H1 (cell line): ENCODE measurements around the gene ANKMY2. TPM values are rescaled to one million over a fixed set of nuclear protein-coding genes. Genes with fewer than 3 reads are reported as not detected.

Source experiments
- CTCF ChIA-PET: fragments of 300-600 bp; sonication (Branson Sonifier 250); formaldehyde crosslinking; loops from one replicate; lab custom pipeline; 2021; ENCODE audit not compliant: partially characterized antibody; lab: Charles Lee
- POLR2A ChIA-PET: fragments of 300-600 bp; sonication (Branson Sonifier 250); formaldehyde crosslinking; loops from one replicate; lab custom pipeline; 2021; ENCODE audit warnings: inconsistent platforms; ENCODE audit not compliant: partially characterized antibody; lab: Charles Lee
- DNase-seq, 2 experiments: peaks; one replicate each; pipeline versions ENCODE4 v3.0.0 to v3.0.0-alpha.2; 2010 to 2022; ENCODE audit warnings: low spot score in 2 of 2, low read depth in 1 of 2, mixed read lengths in 1 of 2
- FAIRE-seq: peaks from 2 replicates; lab custom pipeline; 2011; peaks lifted over from hg19 to GRCh38; lab: Jason Lieb, UNC
- H2AFZ ChIP-seq: 2 replicates; pipeline ENCODE4 v1.8.1; 2012; ENCODE audit warnings: low read length, inconsistent platforms
- H2AK5ac ChIP-seq: 2 replicates; pipeline ENCODE4 v1.6.1; 2013; ENCODE audit warnings: low read depth, low read length
- H2BK120ac ChIP-seq: replicated peaks from 2 replicates; pipeline ENCODE3; 2013; ENCODE audit warnings: low read depth, low read length, inconsistent platforms
- H2BK12ac ChIP-seq: 2 replicates; pipeline ENCODE4 v1.6.1; 2013; ENCODE audit warnings: low read depth, low read length
- H2BK15ac ChIP-seq: 2 replicates; pipeline ENCODE4 v1.6.1; 2013; ENCODE audit warnings: low read length
- H2BK20ac ChIP-seq: 2 replicates; pipeline ENCODE4 v1.6.1; 2013; ENCODE audit warnings: low read length
- H2BK5ac ChIP-seq: 2 replicates; pipeline ENCODE4 v1.6.1; 2013; ENCODE audit warnings: low read depth, low read length
- H3K14ac ChIP-seq: 2 replicates; pipeline ENCODE4 v1.6.1; 2013; ENCODE audit warnings: inconsistent platforms; ENCODE audit not compliant: insufficient read length
- H3K18ac ChIP-seq: 2 replicates; pipeline ENCODE4 v1.6.1; 2013; ENCODE audit warnings: low read length; ENCODE audit errors: extremely low read depth
- H3K23ac ChIP-seq: 2 replicates; pipeline ENCODE4 v1.6.1; 2013; ENCODE audit warnings: inconsistent platforms; ENCODE audit not compliant: insufficient read length
- H3K23me2 ChIP-seq: 2 replicates; pipeline ENCODE4 v1.6.1; 2013; ENCODE audit warnings: low read depth, low read length
- H3K27ac ChIP-seq: 2 replicates; pipeline ENCODE4 v1.6.1; 2011; ENCODE audit warnings: low read depth, low read length, inconsistent platforms
- H3K27me3 ChIP-seq, 4 experiments: replicated peaks in 1 of 4; 1 replicate in 1 of 4; 2 replicates in 3 of 4; pipeline versions ENCODE4 v1.6.1 to v1.8.1; 2011 to 2013; ENCODE audit warnings: low read length in 3 of 4, mild to moderate bottlenecking in 3 of 4, inconsistent platforms in 2 of 4, mixed read lengths in 2 of 4, moderate library complexity in 1 of 4; ENCODE audit not compliant: control insufficient read depth in 3 of 4, insufficient read depth in 3 of 4; ENCODE audit errors: extremely low read depth in 1 of 4
- H3K36me3 ChIP-seq, 4 experiments: 2 replicates each; pipeline versions ENCODE4 v1.6.1 to v1.8.1; 2011 to 2013; ENCODE audit warnings: mild to moderate bottlenecking in 4 of 4, low read length in 3 of 4, moderate library complexity in 2 of 4, control low read depth in 1 of 4, inconsistent platforms in 1 of 4; ENCODE audit not compliant: insufficient read depth in 4 of 4, control insufficient read depth in 2 of 4
- H3K4ac ChIP-seq: replicated peaks from 2 replicates; pipeline ENCODE3; 2013; ENCODE audit warnings: low read length, low read depth, mixed read lengths, inconsistent platforms; ENCODE audit not compliant: insufficient read length
- H3K4me1 ChIP-seq, 4 experiments: replicated peaks in 1 of 4; 1 replicate in 1 of 4; 2 replicates in 3 of 4; pipeline versions ENCODE4 v1.6.1 to v1.8.1; 2011 to 2013; ENCODE audit warnings: low read length in 3 of 4, inconsistent platforms in 2 of 4, mixed read lengths in 1 of 4; ENCODE audit not compliant: insufficient read depth in 4 of 4, control insufficient read depth in 3 of 4
- H3K4me2 ChIP-seq, 2 experiments: 2 replicates each; pipeline versions ENCODE4 v1.6.1 to v1.8.1; 2011 to 2013; ENCODE audit warnings: low read depth in 2 of 2, low read length in 2 of 2, control low read depth in 1 of 2, inconsistent platforms in 1 of 2, mild to moderate bottlenecking in 1 of 2; ENCODE audit not compliant: insufficient read depth in 1 of 2
- H3K4me3 ChIP-seq, 4 experiments: fragments of 200-600, 300-600 bp in 1 of 4; sonication (generic), shearing (Covaris generic), sonication (Bioruptor Twin) in 1 of 4; 2 replicates each; pipeline versions ENCODE4 v1.5.1 to v1.8.1; 2011 to 2016; ENCODE audit warnings: low read length in 4 of 4, low read depth in 3 of 4, control low read depth in 2 of 4, inconsistent platforms in 2 of 4, mild to moderate bottlenecking in 2 of 4, mixed read lengths in 1 of 4, moderate library complexity in 1 of 4; ENCODE audit not compliant: insufficient read depth in 2 of 4; ENCODE audit errors: extremely low read depth in 1 of 4
- H3K56ac ChIP-seq: replicated peaks from 2 replicates; pipeline ENCODE3; 2013; ENCODE audit warnings: low read depth, mild to moderate bottlenecking, mixed read lengths, low read length, inconsistent platforms; ENCODE audit not compliant: insufficient read length
- H3K79me1 ChIP-seq: 2 replicates; pipeline ENCODE4 v1.6.1; 2013; ENCODE audit warnings: low read depth, low read length, control low read depth
- H3K79me2 ChIP-seq, 2 experiments: 2 replicates each; pipeline versions ENCODE4 v1.6.1 to v1.8.1; 2012 to 2013; ENCODE audit warnings: low read length in 2 of 2, mild to moderate bottlenecking in 2 of 2, inconsistent platforms in 1 of 2; ENCODE audit not compliant: insufficient read depth in 2 of 2, control insufficient read depth in 1 of 2
- H3K9ac ChIP-seq, 4 experiments: replicated peaks in 1 of 4; 1 replicate in 1 of 4; 2 replicates in 3 of 4; pipeline versions ENCODE4 v1.6.1 to v1.8.1; 2011 to 2013; ENCODE audit warnings: low read depth in 3 of 4, low read length in 3 of 4, control low read depth in 2 of 4, mild to moderate bottlenecking in 2 of 4, moderate library complexity in 2 of 4, inconsistent platforms in 1 of 4; ENCODE audit errors: extremely low read depth in 1 of 4
- H3K9me3 ChIP-seq, 2 experiments: 2 replicates each; pipeline versions ENCODE4 v1.6.1 to v1.8.1; 2012 to 2013; ENCODE audit warnings: mild to moderate bottlenecking in 2 of 2, moderate library complexity in 2 of 2, control low read depth in 1 of 2, inconsistent platforms in 1 of 2, low read depth in 1 of 2, low read length in 1 of 2, mixed read lengths in 1 of 2; ENCODE audit not compliant: insufficient read depth in 2 of 2
- H4K20me1 ChIP-seq, 2 experiments: replicated peaks in 1 of 2; 2 replicates each; pipeline versions ENCODE3 to v1.8.1; 2011 to 2013; ENCODE audit warnings: inconsistent platforms in 2 of 2, low read length in 2 of 2, mild to moderate bottlenecking in 1 of 2; ENCODE audit not compliant: insufficient read depth in 2 of 2, control insufficient read depth in 1 of 2
- H4K5ac ChIP-seq: 2 replicates; pipeline ENCODE4 v1.6.1; 2013; ENCODE audit warnings: low read length, low read depth, mixed read lengths, inconsistent platforms; ENCODE audit not compliant: insufficient read length
- H4K8ac ChIP-seq: 2 replicates; pipeline ENCODE4 v1.8.0; 2013; ENCODE audit warnings: mild to moderate bottlenecking, moderate library complexity, low read length, inconsistent platforms; ENCODE audit not compliant: insufficient read depth; ENCODE audit errors: extremely low read depth
- H4K91ac ChIP-seq: replicated peaks from 2 replicates; pipeline ENCODE3; 2013; ENCODE audit warnings: low read length, mixed read lengths, inconsistent platforms; ENCODE audit not compliant: insufficient read length
- CBX8 ChIP-seq: fragments of 300-800, 300-1000 bp; sonication (generic); IDR thresholded peaks from 2 replicates; pipeline ENCODE4 v1.7.1; 2016; ENCODE audit warnings: low read depth, low read length, borderline replicate concordance
- CHD1 ChIP-seq: IDR thresholded peaks from 2 replicates; pipeline ENCODE4 v1.6.1; 2012; ENCODE audit warnings: low read depth, low read length, improper control_type of control experiment
- GABPA ChIP-seq: IDR thresholded peaks from 2 replicates; pipeline ENCODE4 v1.6.1; 2011; ENCODE audit warnings: mild to moderate bottlenecking, low read length, moderate library complexity, borderline replicate concordance; ENCODE audit not compliant: insufficient read depth
- JUN ChIP-seq: IDR thresholded peaks from 2 replicates; pipeline ENCODE4 v1.6.1; 2011; ENCODE audit warnings: low read depth, mild to moderate bottlenecking, improper control_type of control experiment, low read length
- POU5F1 ChIP-seq: IDR thresholded peaks from 2 replicates; pipeline ENCODE4 v1.6.1; 2011; ENCODE audit warnings: low read depth, mild to moderate bottlenecking, low read length, moderate library complexity
- RAD21 ChIP-seq, 2 experiments: IDR thresholded peaks in 1 of 2; conservative IDR thresholded peaks in 1 of 2; 2 replicates each; pipeline ENCODE4 v1.6.1; 2011; ENCODE audit warnings: low read depth in 2 of 2, low read length in 2 of 2, improper control_type of control experiment in 1 of 2, inconsistent platforms in 1 of 2, mild to moderate bottlenecking in 1 of 2, moderate library complexity in 1 of 2
- SRF ChIP-seq: IDR thresholded peaks from 2 replicates; pipeline ENCODE4 v1.6.1; 2011; ENCODE audit warnings: mild to moderate bottlenecking, low read depth, low read length, moderate library complexity
- SUZ12 ChIP-seq: fragments of 200-600 bp; sonication (generic); IDR thresholded peaks from 2 replicates; pipeline ENCODE4 v1.6.1; 2012; ENCODE audit warnings: mild to moderate bottlenecking, inconsistent platforms, low read length, moderate library complexity, mixed read lengths
- YY1 ChIP-seq: IDR thresholded peaks from 2 replicates; pipeline ENCODE4 v1.6.1; 2011; ENCODE audit warnings: low read depth, mild to moderate bottlenecking, low read length
- WGBS, 2 experiments: shearing (Covaris generic) in 1 of 2; methylation state at CpG; one replicate each; pipeline versions ENCODE4 v1.1.6 to v1.1.7; 2013 to 2015; ENCODE audit warnings: low lambda C conversion rate in 2 of 2, mixed read lengths in 2 of 2, inconsistent platforms in 1 of 2, low coverage in 1 of 2, missing lambda C conversion rate in 1 of 2; ENCODE audit not compliant: insufficient replicate concordance in 2 of 2, insufficient coverage in 1 of 2, insufficient read length in 1 of 2; ENCODE audit errors: extremely low coverage in 1 of 2, missing lambda C conversion rate in 1 of 2; 5-methylcytosine and 5-hydroxymethylcytosine counted together
- polyA plus RNA-seq, 7 experiments: library from polyadenylated mRNA; depleted of rRNA in 3 of 7; stranded (reverse) in 5 of 7; unstranded in 2 of 7; fragments of >200 nt in 5 of 7; fragments of 200-250 nt in 2 of 7; gene quantifications; 1 replicate in 5 of 7; 2 replicates in 1 of 7; 4 replicates in 1 of 7; pipeline versions ENCODE4 v1.2.1 to v1.2.3, GENCODE V29; 2011 to 2013; ENCODE audit warnings: missing spikeins in 2 of 7, mixed read lengths in 2 of 7
- total RNA-seq: library from RNA; stranded (reverse); fragmentation: NEBNext Ultra II Directional; extraction: Animal tissue kit (Norgen Biotek cat#: 25700); gene quantifications from 2 replicates; pipeline ENCODE4 v1.2.1, GENCODE V29; 2021
- TF ChIP-seq, protein P1 (sequence below): IDR thresholded peaks from 2 replicates; pipeline ENCODE4 v1.6.1; 2012; ENCODE audit warnings: low read length, inconsistent platforms
- TF ChIP-seq, protein P2 (sequence below): IDR thresholded peaks from 2 replicates; pipeline ENCODE4 v1.6.1; 2012; ENCODE audit warnings: inconsistent platforms

ANKMY2 gene
- total and polyA plus RNA-seq, 2 of the 8 experiments (the other 6 are each of a cell fraction or from before 2014, with no cell fraction given), result 5.2 to 9.3 TPM

- 95% methylated on average over 4 of the region's 4 CpGs; no CpG with 5 or more reads in 1 of the 2 experiments for WGBS, 2 experiments
- no peaks in the 10 kb centered on the region for H3K79me1 ChIP-seq
- TF ChIP-seq POU5F1 (no peak), RAD21 (IDR thresholded peaks at IDR 0.05 in 1 of 2, conservative IDR thresholded peaks at IDR 0.05 in 1 of 2; ENCODE audit: low read depth in 2 of 2, low read length in 2 of 2) (no peak), JUN (no peak), CBX8 (no peak), SRF (no peak), GABPA (no peak), SUZ12 (no peak), YY1 (no peak), CHD1 (no peak)
- TF ChIP-seq, protein P1, sequence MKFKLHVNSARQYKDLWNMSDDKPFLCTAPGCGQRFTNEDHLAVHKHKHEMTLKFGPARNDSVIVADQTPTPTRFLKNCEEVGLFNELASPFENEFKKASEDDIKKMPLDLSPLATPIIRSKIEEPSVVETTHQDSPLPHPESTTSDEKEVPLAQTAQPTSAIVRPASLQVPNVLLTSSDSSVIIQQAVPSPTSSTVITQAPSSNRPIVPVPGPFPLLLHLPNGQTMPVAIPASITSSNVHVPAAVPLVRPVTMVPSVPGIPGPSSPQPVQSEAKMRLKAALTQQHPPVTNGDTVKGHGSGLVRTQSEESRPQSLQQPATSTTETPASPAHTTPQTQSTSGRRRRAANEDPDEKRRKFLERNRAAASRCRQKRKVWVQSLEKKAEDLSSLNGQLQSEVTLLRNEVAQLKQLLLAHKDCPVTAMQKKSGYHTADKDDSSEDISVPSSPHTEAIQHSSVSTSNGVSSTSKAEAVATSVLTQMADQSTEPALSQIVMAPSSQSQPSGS, result no peak
- TF ChIP-seq, protein P2, sequence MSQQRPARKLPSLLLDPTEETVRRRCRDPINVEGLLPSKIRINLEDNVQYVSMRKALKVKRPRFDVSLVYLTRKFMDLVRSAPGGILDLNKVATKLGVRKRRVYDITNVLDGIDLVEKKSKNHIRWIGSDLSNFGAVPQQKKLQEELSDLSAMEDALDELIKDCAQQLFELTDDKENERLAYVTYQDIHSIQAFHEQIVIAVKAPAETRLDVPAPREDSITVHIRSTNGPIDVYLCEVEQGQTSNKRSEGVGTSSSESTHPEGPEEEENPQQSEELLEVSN, result no peak
Observed at GRCh38 chr7:16609842-16610450, 35.6 kb downstream of the ANKMY2 start.

More at GRCh38 chr7:16609842-16610450, 35.6 kb downstream of the ANKMY2 start:
- CTCF ChIA-PET, result interaction anchor here (0.9 kb wide), 1 partner anchor 18 kb away, joined by 3 read pairs; no protein-coding TSS in a partner anchor
- H3K23me2 ChIP-seq, result no peaks in the 10 kb centered on the region
- H2BK20ac ChIP-seq, result no peak overlapping the region
- H3K23ac ChIP-seq, result no peak overlapping the region
- H4K5ac ChIP-seq, result no peak overlapping the region
- H4K91ac ChIP-seq, result no peak overlapping the region
- no peaks in the 10 kb centered on the region for H3K36me3 ChIP-seq
- no peak overlapping the region for H2BK120ac ChIP-seq
- H2AFZ ChIP-seq, result no peak overlapping the region
- DNase-seq (no peak), FAIRE-seq (no peak)
- H2BK15ac ChIP-seq, result no peak overlapping the region
- H3K4me2 ChIP-seq, result no peak overlapping the region
- POLR2A ChIA-PET, result no interaction called here
- H3K4me3 ChIP-seq, result no peak overlapping the region
- H3K9ac ChIP-seq, result no peak overlapping the region
- H3K27ac ChIP-seq, result no peak overlapping the region
- no peaks in the 10 kb centered on the region for H3K4me1 ChIP-seq
- no peak overlapping the region for H4K8ac ChIP-seq
- no peaks in the 10 kb centered on the region for H4K20me1 ChIP-seq
- H3K9me3 ChIP-seq, result no peaks in the 10 kb centered on the region
- H3K27me3 ChIP-seq, result no peaks in the 10 kb centered on the region
- no peaks in the 10 kb centered on the region for H3K79me2 ChIP-seq
- no peak overlapping the region for H3K14ac ChIP-seq
- no peak overlapping the region for H3K56ac ChIP-seq
- H3K18ac ChIP-seq, result no peak overlapping the region
- no peak overlapping the region for H2BK5ac ChIP-seq
- H3K4ac ChIP-seq, result no peak overlapping the region
- H2AK5ac ChIP-seq, result no peak overlapping the region
- H2BK12ac ChIP-seq, result no peak overlapping the region
